K562 (cell line): ENCODE data around the gene TIGD7. TPM values are rescaled to one million over a fixed set of nuclear protein-coding genes. Genes with fewer than 3 reads are reported as not detected.

ENCODE experiments used
- ASH1L ChIP-seq: fragments of 450-650 bp; IDR thresholded peaks from 2 replicates; pipeline ENCODE4 v1.6.1; 2018; ENCODE audit warnings: borderline replicate concordance, mild to moderate bottlenecking, low read depth; ENCODE audit not compliant: partially characterized antibody
- CBX5 ChIP-seq: IDR thresholded peaks from 2 replicates; pipeline ENCODE4 v1.6.1; 2014; ENCODE audit warnings: low read depth, borderline replicate concordance
- CTBP1 ChIP-seq: fragments of 450-650 bp; IDR thresholded peaks from 2 replicates; pipeline ENCODE4 v1.6.1; 2016; ENCODE audit warnings: borderline replicate concordance
- CXXC5 ChIP-seq: fragments of 250-450 bp; sonication (Bioruptor Pico); IDR thresholded peaks from 2 replicates; pipeline ENCODE4 v1.8.0; 2022; ENCODE audit warnings: inconsistent platforms, mild to moderate bottlenecking, moderate library complexity
- E2F1 ChIP-seq: sonication (generic); formaldehyde crosslinking; IDR thresholded peaks from 2 replicates; pipeline ENCODE4 v1.8.1; 2023; ENCODE audit warnings: mild to moderate bottlenecking, missing genetic modification reagents, moderate library complexity
- FIP1L1 ChIP-seq: fragments of 200-400 bp; formaldehyde crosslinking; IDR thresholded peaks from 2 replicates; pipeline ENCODE4 v1.6.1; 2018; ENCODE audit warnings: mild to moderate bottlenecking, low read depth, low read length; ENCODE audit not compliant: poor library complexity, severe bottlenecking
- HNRNPUL1 ChIP-seq: fragments of 200-400 bp; formaldehyde crosslinking; IDR thresholded peaks from 2 replicates; pipeline ENCODE4 v1.6.1; 2017; ENCODE audit warnings: low read length
- MITF ChIP-seq: IDR thresholded peaks from 2 replicates; pipeline ENCODE4 v1.6.1; 2014; ENCODE audit warnings: antibody characterized with exemption
- NUFIP1 ChIP-seq: fragments of 450-650 bp; IDR thresholded peaks from 2 replicates; pipeline ENCODE4 v1.6.1; 2018; ENCODE audit not compliant: partially characterized antibody
- RFX7 ChIP-seq: fragments of 250-450 bp; sonication (Bioruptor Pico); IDR thresholded peaks from 2 replicates; pipeline ENCODE4 v1.5.1; 2021; ENCODE audit warnings: mild to moderate bottlenecking
- SREBF2 ChIP-seq: sonication (generic); formaldehyde crosslinking; IDR thresholded peaks from 2 replicates; pipeline ENCODE4 v1.4.0; 2020; ENCODE audit warnings: mild to moderate bottlenecking, missing genetic modification reagents
- U2AF2 ChIP-seq: fragments of 200-400 bp; formaldehyde crosslinking; optimal IDR thresholded peaks from 2 replicates; pipeline ENCODE3; 2017; ENCODE audit warnings: low read depth, mild to moderate bottlenecking, low read length
- ZNF124 ChIP-seq: sonication (generic); formaldehyde crosslinking; IDR thresholded peaks from 2 replicates; pipeline ENCODE4 v1.8.1; 2022; ENCODE audit warnings: missing genetic modification reagents
- ZNF217 ChIP-seq: sonication (generic); formaldehyde crosslinking; IDR thresholded peaks from 2 replicates; pipeline ENCODE4 v1.8.0; 2022; ENCODE audit warnings: mild to moderate bottlenecking, missing genetic modification reagents
- ZNF263 ChIP-seq: sonication (generic); formaldehyde crosslinking; IDR thresholded peaks from 2 replicates; pipeline ENCODE4 v1.8.0; 2022; ENCODE audit warnings: mild to moderate bottlenecking, missing genetic modification reagents, borderline replicate concordance
- ZNF318 ChIP-seq, 2 experiments: fragments of 450-650 bp; IDR thresholded peaks; 2 replicates each; pipeline ENCODE4 v1.6.1; 2016; ENCODE audit warnings: mild to moderate bottlenecking in 2 of 2, borderline replicate concordance in 1 of 2, low read depth in 1 of 2, moderate library complexity in 1 of 2
- ZNF408 ChIP-seq: fragments of 250-450 bp; sonication (Bioruptor Pico); IDR thresholded peaks from 2 replicates; pipeline ENCODE4 v1.4.0; 2020; ENCODE audit warnings: low read depth, mild to moderate bottlenecking, moderate library complexity
- polyA plus RNA-seq, 8 experiments: library from polyadenylated mRNA; depleted of rRNA in 4 of 8; stranded (reverse) in 5 of 8; unstranded in 3 of 8; fragments of >200 nt; fragmentation: Nextera tagmentation in 2 of 8; fragmentation: Illumina TruSeq in 1 of 8; extraction: Ambion mirVana in 2 of 8; extraction: Trizol in 1 of 8; gene quantifications; 2 replicates each; pipeline versions ENCODE4 v1.2.1 to v1.2.3, GENCODE V29; 2011 to 2014; ENCODE audit warnings: inconsistent platforms in 1 of 8, missing spikeins in 1 of 8
- total RNA-seq, 7 experiments: library from RNA; depleted of rRNA in 6 of 7; stranded (reverse); fragments of >200 nt in 6 of 7; fragmentation: Illumina TruSeq in 2 of 7; extraction: Trizol in 2 of 7; gene quantifications; 2 replicates each; pipeline versions ENCODE4 v1.2.1 to v1.2.3, GENCODE V29; 2011 to 2021; ENCODE audit warnings: low replicate concordance in 1 of 7

The TIGD7 gene
- total and polyA plus RNA-seq, 9 of the 15 experiments (the other 6 are each of a cell fraction or from before 2014, with no cell fraction given) = 0.84 to 10.7 (median 6.7) TPM

- peak; percentile 51 for TF ChIP-seq CTBP1
- peak; percentile 21 for TF ChIP-seq ASH1L
- TF ChIP-seq E2F1 = peak; percentile 87
- 0 out of 2 replicates have a peak, but pooled peaks have one; percentile 30 for TF ChIP-seq ZNF263 (CRISPR knock-in tag)
- no peak for TF ChIP-seq SREBF2 (CRISPR knock-in tag)
- TF ChIP-seq ZNF408 (CRISPR knock-in tag) = no peak
- TF ChIP-seq CXXC5 (CRISPR knock-in tag) = peak; percentile 85
- no peak for TF ChIP-seq ZNF124
- no peak for TF ChIP-seq RFX7 (CRISPR knock-in tag)
- TF ChIP-seq CBX5 = no peak
- TF ChIP-seq MITF = no peak
- TF ChIP-seq NUFIP1 = no peak
- TF ChIP-seq HNRNPUL1 = no peak
- TF ChIP-seq FIP1L1 = peak; percentile 39
- no peak; a peak in 1 of 4 replicates for TF ChIP-seq ZNF318 (IDR thresholded peaks at IDR 0.05; ENCODE audit: borderline replicate concordance in 1 of 2, low read depth in 1 of 2)
- no peak for TF ChIP-seq ZNF217
- no peak for TF ChIP-seq U2AF2
Observed at GRCh38 chr16:3282730-3283542, 22.3 kb downstream of the TIGD7 start, which contains the start of gene ZNF263 (continued).
